OCI-M2 (cell line): ENCODE data around the gene RIF1.
"Not testable (repeated sequence)": the region's sequence is repeated elsewhere in the genome, so short reads cannot be mapped to it uniquely, and the experiment has no call there.

Source experiments
- DNase-seq: peaks from one replicate; lab custom pipeline; 2025; ENCODE audit not compliant: unreplicated experiment; lab: John Stamatoyannopoulos, UW

The RIF1 gene

GRCh38 chr2:151421681-151422080 lies 12.0 kb downstream of the RIF1 start:
- DNase-seq: not testable (repeated sequence)

DNA sequence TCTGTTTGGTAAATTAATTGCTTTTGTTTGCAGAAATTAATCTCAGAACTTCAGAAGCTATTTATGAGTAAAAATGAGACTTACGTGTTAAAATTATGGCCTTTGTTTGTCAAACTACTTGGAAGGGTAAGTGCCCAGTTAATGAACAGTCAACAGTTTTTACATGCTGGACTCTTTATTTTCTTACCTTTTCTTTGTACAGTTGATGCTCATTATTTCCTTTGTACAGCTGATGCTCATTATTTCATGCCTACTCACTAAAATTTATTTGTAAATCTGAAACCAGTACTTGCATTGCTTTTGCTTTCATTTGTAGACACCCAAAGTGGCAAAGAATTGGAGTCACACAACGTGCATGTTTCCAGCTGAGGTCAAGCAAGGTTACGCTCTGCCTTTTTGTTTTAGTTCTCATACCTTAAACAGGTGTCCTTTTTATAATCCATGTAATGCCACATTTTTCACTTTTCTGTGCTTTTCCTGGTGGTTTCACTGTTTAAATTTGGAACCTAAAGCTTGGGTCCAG lies 13.3 kb downstream of the RIF1 start:
- no peak for DNase-seq

- no peak for DNase-seq
Measured at GRCh38 chr2:151423760-151424159, 14.1 kb downstream of the RIF1 start.

DNA sequence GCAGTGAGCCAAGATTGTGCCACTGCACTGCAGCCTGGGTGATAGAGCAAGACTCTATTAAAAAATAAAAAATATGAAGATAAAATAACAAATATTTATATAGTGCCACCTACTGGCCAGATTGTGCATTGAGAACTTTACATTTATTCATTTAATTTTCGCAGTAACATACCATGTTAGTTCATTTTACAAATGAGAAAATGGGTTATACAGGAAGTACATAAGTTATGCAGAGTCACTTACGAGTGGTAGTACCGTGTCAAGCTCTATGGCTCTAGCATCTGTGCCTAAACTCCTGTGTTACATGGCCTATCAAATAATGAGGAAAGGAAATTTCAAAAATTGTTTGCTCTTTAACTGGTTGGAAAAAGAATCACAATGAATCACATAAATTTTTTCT lies 27.9 kb downstream of the RIF1 start:
- no peak for DNase-seq

DNA sequence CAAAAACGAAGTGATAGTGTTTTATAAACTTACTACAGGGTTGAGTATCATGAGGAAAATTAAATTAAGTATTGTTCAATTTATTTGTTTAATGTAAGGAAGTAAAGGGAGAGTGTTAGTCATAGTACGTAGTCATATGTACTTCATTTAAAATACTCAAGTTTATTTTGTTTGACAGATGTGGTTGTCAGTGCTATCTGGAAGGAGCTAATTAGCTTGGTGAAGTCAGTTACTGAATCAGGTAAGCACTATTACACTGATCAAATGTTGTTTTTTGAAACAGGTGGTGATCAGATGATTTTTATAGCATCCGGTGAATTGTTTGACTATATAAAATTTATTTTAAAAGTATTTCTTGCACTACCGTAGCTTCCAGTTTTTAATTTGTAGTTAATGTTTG lies 28.8 kb downstream of the RIF1 start:
- DNase-seq: no peak

- DNase-seq: no peak
Measured at GRCh38 chr2:151439127-151439526, 29.4 kb downstream of the RIF1 start.

DNA sequence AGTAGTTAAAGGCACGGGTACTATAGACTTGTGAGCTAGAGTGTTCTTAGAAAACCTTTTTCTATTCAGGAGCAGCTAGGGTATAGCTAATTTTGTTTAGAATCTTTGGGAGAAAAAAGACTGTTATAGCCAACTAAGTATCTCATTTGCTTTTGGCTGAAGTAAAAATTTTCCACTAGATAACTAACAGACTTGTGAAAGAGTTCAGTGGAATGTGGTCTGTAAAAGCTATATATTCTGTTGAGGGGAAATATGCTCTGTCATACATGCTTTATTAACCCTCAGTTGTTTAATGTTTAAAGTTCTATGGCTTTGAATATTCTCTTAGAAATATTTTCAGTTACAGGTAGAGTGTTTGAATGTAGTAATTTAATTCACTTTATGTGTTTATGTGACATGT lies 49.7 kb downstream of the RIF1 start:
- no peak for DNase-seq

DNA sequence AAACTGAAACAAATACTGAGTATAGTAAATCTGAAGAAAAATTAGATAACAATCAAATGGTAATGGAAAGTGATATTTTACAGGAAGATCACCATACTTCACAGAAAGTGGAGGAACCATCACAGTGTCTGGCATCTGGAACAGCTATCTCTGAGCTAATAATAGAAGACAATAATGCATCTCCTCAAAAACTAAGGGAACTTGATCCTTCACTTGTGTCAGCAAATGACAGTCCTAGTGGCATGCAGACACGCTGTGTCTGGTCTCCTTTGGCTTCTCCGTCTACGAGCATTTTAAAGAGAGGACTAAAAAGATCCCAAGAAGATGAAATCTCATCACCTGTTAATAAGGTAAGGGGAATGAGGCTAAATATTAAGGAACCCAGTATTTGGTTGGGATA lies 56.1 kb downstream of the RIF1 start:
- no peak for DNase-seq

GRCh38 chr2:151470556-151470955 lies 60.9 kb downstream of the RIF1 start:
- no peak for DNase-seq

DNA sequence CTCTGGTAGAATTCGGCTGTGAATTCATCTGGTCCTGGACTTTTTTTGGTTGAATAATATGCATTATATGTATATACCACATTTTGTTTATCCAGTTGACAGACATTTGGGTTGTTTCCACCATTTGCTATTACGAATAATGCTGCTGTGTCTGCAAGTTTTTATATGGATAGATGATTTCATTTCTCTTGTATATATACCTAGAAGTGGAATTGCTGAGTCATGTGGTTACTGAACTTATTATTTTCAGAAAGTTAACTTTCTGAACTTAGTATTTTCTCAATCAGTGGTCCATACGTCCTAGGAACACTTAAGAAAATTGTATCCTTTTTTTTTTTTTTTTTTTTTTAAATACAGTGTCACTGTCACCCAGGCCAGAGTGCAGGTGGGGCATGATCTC lies 63.3 kb downstream of the RIF1 start:
- DNase-seq: no peak

DNA sequence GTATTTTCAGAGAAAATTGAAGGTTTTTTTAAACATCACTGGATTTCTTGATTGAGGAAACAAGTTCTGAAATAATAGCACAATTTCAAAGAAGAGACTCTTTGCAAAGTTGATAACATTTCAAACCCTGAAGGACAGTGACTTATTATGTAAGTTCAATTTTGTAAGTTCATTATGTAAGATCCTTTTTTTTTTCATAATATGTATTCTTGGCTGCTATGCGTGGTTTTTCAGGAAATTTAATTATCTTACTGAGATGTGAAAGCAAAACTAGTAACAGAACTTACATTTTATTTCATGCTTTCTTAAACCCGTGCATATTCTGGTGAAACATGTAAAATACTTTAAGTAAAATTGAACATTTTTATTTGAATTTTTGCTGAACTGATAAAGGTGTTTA lies 65.4 kb downstream of the RIF1 start:
- DNase-seq: no peak

DNA sequence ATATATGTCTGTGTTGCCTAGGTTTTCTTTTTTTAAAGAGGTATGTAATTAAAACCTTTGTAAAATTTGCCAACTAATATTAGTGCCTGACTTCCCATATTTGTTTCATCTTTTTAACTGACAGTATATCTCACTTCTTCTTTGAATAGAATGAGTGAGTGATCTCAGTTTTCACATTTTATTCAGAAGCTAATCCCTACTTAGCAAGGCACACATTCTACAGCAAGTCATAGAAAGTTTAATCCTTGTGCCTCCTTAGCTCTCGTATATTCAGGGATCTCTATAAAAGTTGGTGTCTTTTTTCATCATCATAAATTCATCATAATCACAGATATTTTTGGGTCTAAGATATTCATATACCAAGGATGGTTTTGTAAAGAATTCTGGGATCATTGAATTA lies 66.6 kb downstream of the RIF1 start:
- DNase-seq: no peak

GRCh38 chr2:151478011-151478410 lies 68.3 kb downstream of the RIF1 start:
- no peak for DNase-seq

DNA sequence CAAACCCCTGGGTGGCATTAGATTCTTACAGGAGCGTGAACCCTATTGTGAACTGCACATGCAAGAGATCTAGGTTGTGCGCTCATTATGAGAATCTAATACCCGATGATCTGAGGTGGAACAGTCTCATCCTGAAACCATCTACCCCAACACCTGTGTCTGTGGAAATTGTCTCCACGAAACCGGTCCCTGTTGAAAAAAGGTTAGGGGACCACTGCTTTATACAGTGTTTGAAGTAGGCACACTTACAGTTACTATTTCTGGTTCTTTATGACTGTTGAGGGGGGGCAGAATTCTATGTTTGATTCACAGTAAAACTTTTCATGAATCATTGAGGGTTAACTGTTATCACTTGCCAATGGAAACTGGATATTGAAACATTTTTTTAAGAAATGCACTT lies 72.0 kb downstream of the RIF1 start:
- no peak for DNase-seq

DNA sequence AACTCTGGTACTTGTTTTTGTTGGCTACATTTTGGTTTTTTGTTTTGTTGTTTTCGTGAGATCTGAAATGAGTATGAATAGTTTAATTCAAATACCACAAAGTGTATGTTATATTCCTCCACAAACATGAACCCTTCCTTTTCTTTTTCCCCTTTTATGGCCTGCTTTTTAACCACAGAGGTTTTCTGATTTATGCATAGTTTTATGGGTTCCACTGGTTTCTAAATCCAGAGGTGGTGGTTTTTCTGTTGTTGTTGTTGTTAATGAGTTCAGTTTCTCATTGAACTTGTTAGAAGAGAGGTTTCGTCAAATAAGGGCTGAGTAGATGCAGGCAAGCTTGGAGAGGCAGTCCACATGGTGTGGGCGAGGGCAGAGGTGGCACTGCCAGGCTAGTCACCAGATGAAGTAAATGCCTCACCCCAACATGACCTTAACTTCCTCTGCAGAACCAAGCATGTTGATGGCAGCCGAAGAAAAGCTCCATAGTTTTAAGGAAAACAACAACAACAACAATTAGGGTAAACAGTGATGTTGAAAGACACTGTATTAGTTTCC lies 72.5 kb downstream of the RIF1 start:
- DNase-seq: no peak

- no peak for DNase-seq
Measured at GRCh38 chr2:151483546-151483945, 73.8 kb downstream of the RIF1 start.

DNA sequence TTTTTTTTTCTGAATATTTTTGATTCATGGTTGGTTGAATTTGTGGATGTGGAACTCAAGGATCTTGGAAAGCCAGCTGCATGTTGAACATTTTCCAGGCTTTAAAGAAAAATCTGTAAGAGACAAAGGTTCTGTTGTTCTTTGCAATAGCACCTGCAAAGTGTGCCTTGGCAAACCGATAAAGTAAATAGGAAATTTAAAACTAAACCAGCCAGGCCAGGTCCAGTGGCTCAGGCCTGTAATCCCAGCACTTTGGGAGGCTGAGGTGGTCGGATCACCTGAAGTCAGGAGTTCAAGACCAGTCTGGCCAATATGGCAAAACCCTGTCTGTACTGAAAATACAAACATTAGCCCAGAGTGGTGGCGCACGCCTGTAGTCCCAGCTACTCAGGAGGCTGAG lies 74.4 kb downstream of the RIF1 start:
- DNase-seq: no peak

- DNase-seq: no peak
Measured at GRCh38 chr2:151486053-151486452, 76.4 kb downstream of the RIF1 start.

- no peak for DNase-seq
Measured at GRCh38 chr2:151490276-151490675, 80.6 kb downstream of the RIF1 start.

DNA sequence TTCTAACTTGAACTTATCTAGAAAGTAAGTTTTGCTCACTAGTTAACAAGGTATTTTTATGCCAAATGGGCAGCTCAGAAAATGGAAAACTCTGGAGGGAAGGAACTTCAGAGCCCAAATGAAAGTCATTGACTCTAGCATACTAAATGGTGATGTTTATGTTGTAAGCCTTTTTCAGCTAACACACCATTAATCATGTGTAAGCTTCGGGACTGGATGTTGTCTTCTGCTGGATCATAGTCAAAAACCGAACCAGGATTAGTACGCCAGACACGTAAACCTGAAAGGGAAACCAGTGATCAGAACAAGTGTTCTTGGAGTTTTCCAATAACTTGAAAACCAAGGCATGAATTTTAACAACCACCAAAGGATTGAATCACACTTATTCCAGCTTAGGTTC lies 81.8 kb downstream of the RIF1 start:
- no peak for DNase-seq

DNA sequence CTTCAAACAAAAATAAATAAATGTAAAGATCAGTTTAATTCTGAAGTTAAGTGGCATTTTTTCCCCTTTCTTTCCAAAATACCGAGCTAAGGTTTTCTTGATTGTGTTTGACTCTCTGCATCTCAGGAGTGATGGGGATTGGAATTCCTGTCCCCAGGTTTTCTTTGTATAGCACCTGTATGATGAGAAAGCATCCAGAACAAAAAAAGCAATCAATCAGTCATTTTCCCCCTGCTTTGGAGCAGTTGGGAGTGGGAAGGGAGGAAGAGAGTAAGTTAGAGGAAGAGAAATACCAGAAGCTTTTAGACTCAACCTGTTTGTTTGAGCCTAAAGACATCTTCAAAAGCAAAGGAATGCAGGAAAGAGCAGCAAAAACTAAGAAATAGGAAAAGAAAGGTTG lies 88.5 kb downstream of the RIF1 start:
- DNase-seq: no peak

- no peak for DNase-seq
Measured at GRCh38 chr2:151506170-151506569, 96.5 kb downstream of the RIF1 start.

DNA sequence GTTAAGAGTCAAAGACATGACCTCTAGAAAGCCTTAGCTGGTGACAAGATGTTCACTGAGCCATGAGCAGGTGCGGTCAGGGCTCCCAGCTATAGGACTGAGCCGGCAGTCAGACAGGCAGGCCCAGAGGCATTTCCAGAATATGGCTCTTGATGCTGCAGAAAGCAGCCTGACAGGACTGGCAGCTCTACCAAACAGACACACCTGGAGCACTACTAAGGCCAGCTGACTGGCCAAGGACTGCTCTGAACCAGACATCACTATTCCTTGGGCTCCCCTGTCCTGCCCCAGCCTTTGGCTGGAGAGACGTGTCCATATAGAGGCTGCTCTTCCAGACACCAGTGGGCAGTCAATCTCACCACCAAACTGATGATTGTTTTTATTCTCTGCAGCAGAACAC lies 98.8 kb downstream of the RIF1 start:
- no peak for DNase-seq

GRCh38 chr2:151518802-151519201 lies 109.1 kb downstream of the RIF1 start:
- DNase-seq: no peak
